Measurements from ENCODE around the gene CTRL.
A peak's percentile ranks its signal among the peaks of the same experiment; 100 is the strongest.

CTRL gene

GRCh38 chr16:67883146-67883871 lies 48.4 kb downstream of the CTRL start:
- peaks cover 9% of the 10 kb centered on the region for H3K4me1 Mint-ChIP-seq
- peaks cover 19% of the 10 kb centered on the region for H3K36me3 Mint-ChIP-seq (ENCODE audit: insufficient read depth)
- H3K27me3 Mint-ChIP-seq: no peaks in the 10 kb centered on the region
- DNase-seq (ENCODE audit: low spot score in 2 of 2) (no peak), ATAC-seq (replicated peaks; ENCODE audit: extremely low read depth, poor library complexity, severe bottlenecking) (peak; percentile 12)
- no peaks in the 10 kb centered on the region for H3K9me3 Mint-ChIP-seq
- no peak overlapping the region for H3K4me3 Mint-ChIP-seq
- H3K27ac Mint-ChIP-seq (ENCODE audit: low read depth): no peak overlapping the region

GRCh38 chr16:67882374-67883145 lies 49.1 kb downstream of the CTRL start:
- ATAC-seq (replicated peaks; ENCODE audit: extremely low read depth, poor library complexity, severe bottlenecking) (no peak), DNase-seq (ENCODE audit: low spot score in 2 of 2) (no peak)
- Mint-ChIP-seq H3K27me3 (no peaks in the 10 kb centered on the region), H3K4me3 (no peak overlapping the region), H3K36me3 (ENCODE audit: insufficient read depth) (peaks cover 19% of the 10 kb centered on the region), H3K4me1 (peaks cover 9% of the 10 kb centered on the region), H3K27ac (ENCODE audit: low read depth) (no peak overlapping the region), H3K9me3 (no peaks in the 10 kb centered on the region)

- Mint-ChIP-seq H3K27ac (ENCODE audit: low read depth) (no peak overlapping the region), H3K36me3 (ENCODE audit: insufficient read depth) (peaks cover 21% of the 10 kb centered on the region), H3K27me3 (no peaks in the 10 kb centered on the region), H3K4me3 (no peak overlapping the region), H3K4me1 (peaks cover 9% of the 10 kb centered on the region), H3K9me3 (no peaks in the 10 kb centered on the region)
- DNase-seq (ENCODE audit: low spot score in 2 of 2) (no peak), ATAC-seq (replicated peaks; ENCODE audit: extremely low read depth, poor library complexity, severe bottlenecking) (no peak)
Observed at GRCh38 chr16:67881621-67882161, 50.0 kb downstream of the CTRL start.

GRCh38 chr16:67880584-67880983 lies 51.1 kb downstream of the CTRL start:
- DNase-seq (ENCODE audit: low spot score in 2 of 2) (no peak), ATAC-seq (replicated peaks; ENCODE audit: extremely low read depth, poor library complexity, severe bottlenecking) (no peak)
- Mint-ChIP-seq H3K9me3 (no peaks in the 10 kb centered on the region), H3K36me3 (ENCODE audit: insufficient read depth) (peaks cover 22% of the 10 kb centered on the region), H3K27ac (ENCODE audit: low read depth) (peak overlapping the region; percentile 29), H3K4me1 (peaks cover 16% of the 10 kb centered on the region), H3K4me3 (no peak overlapping the region), H3K27me3 (no peaks in the 10 kb centered on the region)

GRCh38 chr16:67879936-67880335 lies 51.7 kb downstream of the CTRL start:
- Mint-ChIP-seq H3K27me3 (no peaks in the 10 kb centered on the region), H3K27ac (ENCODE audit: low read depth) (no peak overlapping the region), H3K36me3 (ENCODE audit: insufficient read depth) (peaks cover 24% of the 10 kb centered on the region), H3K4me1 (peaks cover 22% of the 10 kb centered on the region), H3K4me3 (no peak overlapping the region), H3K9me3 (no peaks in the 10 kb centered on the region)
- no peak for ATAC-seq (replicated peaks; ENCODE audit: extremely low read depth, poor library complexity, severe bottlenecking)
- no peak for DNase-seq (ENCODE audit: low spot score in 2 of 2)

Data from central memory CD8-positive, alpha-beta T cell (primary cell).